Ectodermal cell (in vitro differentiated cells): ENCODE measurements around the gene SLC22A2.

Source experiments
- H3K27ac ChIP-seq: 2 replicates; pipeline ENCODE4 v1.7.0; 2013; ENCODE audit warnings: mild to moderate bottlenecking, low read depth, low read length; ENCODE audit not compliant: insufficient read depth, poor library complexity, severe bottlenecking
- H3K27me3 ChIP-seq: 2 replicates; pipeline ENCODE4 v1.7.0; 2013; ENCODE audit warnings: mild to moderate bottlenecking, low read length; ENCODE audit not compliant: insufficient read depth, control insufficient read depth, poor library complexity, severe bottlenecking
- H3K36me3 ChIP-seq: one replicate; pipeline ENCODE4 v1.7.0; 2013; ENCODE audit warnings: low read length; ENCODE audit not compliant: control insufficient read depth, insufficient read depth
- H3K4me1 ChIP-seq: one replicate; pipeline ENCODE4 v1.7.0; 2013; ENCODE audit warnings: low read length; ENCODE audit not compliant: control insufficient read depth, insufficient read depth
- H3K4me3 ChIP-seq: 2 replicates; pipeline ENCODE4 v1.7.0; 2013; ENCODE audit warnings: low read depth, low read length, control low read depth; ENCODE audit not compliant: insufficient read depth
- H3K9me3 ChIP-seq: 2 replicates; pipeline ENCODE4 v1.7.0; 2013; ENCODE audit warnings: mild to moderate bottlenecking, low read length, moderate library complexity; ENCODE audit not compliant: control insufficient read depth
- WGBS, 2 experiments: methylation state at CpG; one replicate each; pipeline ENCODE4 v1.1.7; 2013; ENCODE audit warnings: missing lambda C conversion rate in 2 of 2; 5-methylcytosine and 5-hydroxymethylcytosine counted together

SLC22A2 gene

DNA sequence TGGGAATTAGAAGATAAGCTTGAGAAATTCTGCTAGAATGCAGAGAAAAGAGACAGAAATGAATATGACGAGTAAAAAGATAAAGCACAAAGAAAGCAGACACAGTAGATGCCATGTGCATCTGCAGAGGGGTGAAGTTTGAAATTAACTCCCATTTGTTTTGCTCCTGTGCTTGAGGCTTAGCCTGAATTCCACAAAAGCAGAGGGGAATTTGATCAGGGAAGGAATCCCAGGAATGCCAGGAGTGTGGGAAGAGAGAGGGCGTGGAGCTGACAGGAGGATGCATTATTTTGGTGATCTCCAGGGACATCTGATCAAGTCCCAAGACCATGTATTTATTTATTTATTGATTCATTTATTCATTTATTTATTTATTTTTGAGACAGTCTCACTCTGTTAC lies 81.4 kb downstream of the SLC22A2 start:
- peaks cover 4% of the 10 kb centered on the region for H3K4me1 ChIP-seq
- WGBS, 2 experiments = 45 to 78% methylated on average over 1 to 2 of the region's 2 CpGs
- no peaks in the 10 kb centered on the region for H3K36me3 ChIP-seq
- H3K9me3 ChIP-seq = no peaks in the 10 kb centered on the region
- H3K27ac ChIP-seq = no peak overlapping the region
- H3K4me3 ChIP-seq = no peak overlapping the region
- no peaks in the 10 kb centered on the region for H3K27me3 ChIP-seq

DNA sequence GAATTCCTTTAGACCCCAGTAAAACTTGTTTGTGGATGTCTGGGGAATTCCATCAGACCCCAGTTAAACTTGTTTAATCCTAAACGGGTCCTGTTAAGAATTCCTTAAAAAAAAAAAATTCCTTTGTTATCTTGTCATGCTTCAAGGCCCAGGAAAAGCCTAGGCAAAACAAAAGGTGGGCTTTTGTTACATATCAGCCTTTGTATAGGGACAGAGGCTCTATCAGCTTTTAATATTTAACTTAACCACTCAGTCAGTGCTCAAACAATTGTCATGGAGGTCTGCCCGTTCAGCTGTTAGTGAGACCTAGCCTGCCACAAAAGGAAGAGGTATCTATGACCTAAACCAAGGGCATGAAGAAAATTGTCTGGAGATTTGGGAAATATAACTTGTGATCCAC lies 83.9 kb downstream of the SLC22A2 start:
- Histone ChIP-seq H3K4me1 (peaks cover 4% of the 10 kb centered on the region), H3K27ac (no peak overlapping the region)
- 29 to 37% methylated on average over 2 of the region's 2 CpGs for WGBS, 2 experiments

DNA sequence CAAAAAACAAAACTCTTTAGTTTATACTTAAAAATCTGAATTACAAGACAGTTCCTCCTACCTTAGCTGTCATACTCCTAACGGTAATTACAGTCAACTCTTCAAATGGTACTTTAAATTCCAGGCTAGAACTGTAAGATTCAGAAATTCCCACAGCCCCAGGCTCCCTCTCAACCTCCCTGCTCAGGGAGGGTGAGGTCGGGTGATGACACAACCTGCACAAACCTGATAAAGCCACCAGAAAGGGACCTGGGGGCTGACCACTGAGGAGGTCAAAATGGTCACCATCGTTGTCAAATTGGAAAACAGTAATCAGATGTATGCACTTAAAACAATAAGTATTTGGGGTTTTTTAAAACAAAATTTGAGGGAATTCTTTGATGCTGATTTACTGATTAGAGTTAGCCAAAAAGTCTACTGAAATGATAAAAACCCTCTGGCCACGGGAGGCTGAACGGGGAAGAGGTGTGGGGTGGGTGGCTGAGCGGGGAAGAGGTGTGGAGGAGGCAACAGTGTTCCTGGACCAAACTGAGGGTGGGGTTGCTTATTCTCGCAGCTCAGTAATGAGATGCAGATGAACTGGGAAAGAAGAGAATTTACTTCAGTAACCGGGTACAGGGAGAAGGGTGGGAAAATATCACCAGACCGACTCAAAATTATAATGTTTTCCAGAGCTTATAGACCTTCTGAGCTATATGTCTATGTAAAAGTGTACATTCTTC lies 84.7 kb downstream of the SLC22A2 start:
- Histone ChIP-seq H3K27ac (no peak overlapping the region), H3K4me3 (no peak overlapping the region), H3K9me3 (no peaks in the 10 kb centered on the region), H3K4me1 (peaks cover 4% of the 10 kb centered on the region), H3K27me3 (no peaks in the 10 kb centered on the region), H3K36me3 (no peaks in the 10 kb centered on the region)
- 84% methylated on average over 9 of the region's 9 CpGs for WGBS, 2 experiments

More for the DNA sequence above, 83.9 kb downstream of the SLC22A2 start:
- no peaks in the 10 kb centered on the region for H3K9me3 ChIP-seq
- H3K27me3 ChIP-seq = no peaks in the 10 kb centered on the region
- no peak overlapping the region for H3K4me3 ChIP-seq
- no peaks in the 10 kb centered on the region for H3K36me3 ChIP-seq

DNA sequence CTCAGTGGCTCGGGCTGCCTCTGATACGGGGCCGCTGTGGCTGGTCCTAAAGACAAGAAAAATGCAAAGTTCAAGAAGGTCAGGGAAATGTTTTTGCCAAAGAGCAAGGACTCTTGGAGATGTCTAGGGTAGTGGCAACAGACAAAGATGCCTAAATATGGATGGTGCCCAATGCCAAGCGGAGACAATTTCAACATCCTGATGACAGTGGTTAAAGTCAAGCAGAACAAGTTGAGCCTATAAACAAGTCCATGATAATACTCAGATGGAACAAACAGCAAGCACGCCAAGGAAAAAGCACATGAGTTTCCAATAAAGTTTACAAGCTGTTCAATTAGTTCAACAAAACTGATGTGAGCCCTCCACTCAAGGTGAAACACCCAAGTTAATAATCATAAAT lies 85.9 kb downstream of the SLC22A2 start:
- Histone ChIP-seq H3K9me3 (no peaks in the 10 kb centered on the region), H3K4me3 (no peak overlapping the region), H3K27ac (no peak overlapping the region), H3K4me1 (no peaks in the 10 kb centered on the region), H3K27me3 (no peaks in the 10 kb centered on the region), H3K36me3 (no peaks in the 10 kb centered on the region)
- 93 to 95% methylated on average over 5 of the region's 5 CpGs for WGBS, 2 experiments

DNA sequence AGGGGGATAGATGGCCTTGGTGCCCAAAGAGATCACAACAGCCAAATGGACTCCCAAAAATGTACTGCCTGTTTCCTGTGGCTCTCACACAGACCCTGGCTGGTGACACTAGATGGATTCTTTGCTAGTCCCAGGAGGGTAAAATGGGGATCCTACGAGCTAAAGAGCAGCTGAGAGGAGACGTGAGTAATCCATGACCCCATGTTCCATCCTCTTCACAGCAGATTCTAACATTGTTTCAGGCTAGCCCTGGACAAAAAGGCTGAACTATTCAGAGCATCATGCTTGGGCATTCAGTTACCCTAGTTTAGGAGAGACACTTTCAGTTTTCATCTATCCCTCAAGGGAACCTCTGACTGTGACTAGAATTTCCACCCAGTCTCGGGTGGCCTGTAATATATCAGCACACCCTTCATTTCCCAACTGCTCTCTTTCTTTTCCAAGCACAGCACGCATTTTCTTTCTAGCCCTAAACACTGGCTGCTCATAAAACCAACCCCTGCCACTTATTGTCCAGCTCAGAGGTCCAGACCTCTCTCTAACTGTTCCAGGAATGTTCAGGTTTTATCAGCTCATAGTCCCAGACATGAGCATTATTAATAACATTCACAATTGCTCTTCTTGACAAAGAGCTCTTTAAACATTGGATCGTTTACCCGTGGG lies 88.5 kb downstream of the SLC22A2 start:
- Histone ChIP-seq H3K27ac (no peak overlapping the region), H3K4me1 (no peaks in the 10 kb centered on the region), H3K9me3 (no peaks in the 10 kb centered on the region), H3K4me3 (no peak overlapping the region), H3K27me3 (no peaks in the 10 kb centered on the region), H3K36me3 (no peaks in the 10 kb centered on the region)
- 92 to 96% methylated on average over 4 to 6 of the region's 6 CpGs for WGBS, 2 experiments

DNA sequence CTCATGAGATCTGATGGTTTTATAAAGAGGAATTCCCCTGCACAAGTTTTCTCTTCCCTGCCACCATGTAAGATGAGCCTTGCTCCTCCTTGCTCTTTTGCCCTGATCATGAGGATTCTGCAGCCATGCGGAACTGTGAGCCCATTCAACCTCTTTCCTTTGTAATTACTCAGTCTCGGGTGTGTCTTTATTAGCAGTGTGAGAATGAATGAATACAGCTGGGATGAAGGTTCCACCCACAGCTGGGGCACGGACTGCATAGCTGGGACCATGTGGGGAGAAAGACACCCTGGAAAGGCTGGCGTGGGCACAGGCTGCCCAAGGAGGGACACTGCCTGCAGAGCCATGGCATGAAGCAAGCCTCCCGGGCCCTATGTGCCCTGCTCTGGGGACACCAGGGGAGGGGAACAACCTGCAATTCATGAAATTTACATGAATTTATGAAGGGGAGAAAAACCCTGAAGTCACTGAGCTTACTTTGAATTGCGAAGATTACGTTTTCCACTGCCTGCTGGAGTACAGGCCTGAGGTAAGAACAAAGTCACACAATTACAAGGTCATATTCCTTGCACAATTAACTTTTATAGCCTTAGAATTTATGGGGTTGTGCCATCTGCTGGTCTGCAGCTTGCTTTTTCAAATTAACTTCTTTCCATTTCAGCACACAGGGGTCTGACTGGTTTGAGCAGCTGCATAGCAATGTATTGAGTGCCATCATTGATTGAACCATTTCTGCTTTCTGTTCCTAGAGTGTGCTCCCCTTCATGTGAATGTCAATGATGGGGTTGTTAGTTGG lies 90.8 kb downstream of the SLC22A2 start:
- Histone ChIP-seq H3K36me3 (no peaks in the 10 kb centered on the region), H3K27ac (no peak overlapping the region)
- 76 to 85% methylated on average over 7 of the region's 7 CpGs for WGBS, 2 experiments

More for the DNA sequence above, 90.8 kb downstream of the SLC22A2 start:
- no peaks in the 10 kb centered on the region for H3K9me3 ChIP-seq
- no peaks in the 10 kb centered on the region for H3K27me3 ChIP-seq
- no peak overlapping the region for H3K4me3 ChIP-seq
- no peaks in the 10 kb centered on the region for H3K4me1 ChIP-seq
